ENCODE results near the gene C9orf153.

DNA sequence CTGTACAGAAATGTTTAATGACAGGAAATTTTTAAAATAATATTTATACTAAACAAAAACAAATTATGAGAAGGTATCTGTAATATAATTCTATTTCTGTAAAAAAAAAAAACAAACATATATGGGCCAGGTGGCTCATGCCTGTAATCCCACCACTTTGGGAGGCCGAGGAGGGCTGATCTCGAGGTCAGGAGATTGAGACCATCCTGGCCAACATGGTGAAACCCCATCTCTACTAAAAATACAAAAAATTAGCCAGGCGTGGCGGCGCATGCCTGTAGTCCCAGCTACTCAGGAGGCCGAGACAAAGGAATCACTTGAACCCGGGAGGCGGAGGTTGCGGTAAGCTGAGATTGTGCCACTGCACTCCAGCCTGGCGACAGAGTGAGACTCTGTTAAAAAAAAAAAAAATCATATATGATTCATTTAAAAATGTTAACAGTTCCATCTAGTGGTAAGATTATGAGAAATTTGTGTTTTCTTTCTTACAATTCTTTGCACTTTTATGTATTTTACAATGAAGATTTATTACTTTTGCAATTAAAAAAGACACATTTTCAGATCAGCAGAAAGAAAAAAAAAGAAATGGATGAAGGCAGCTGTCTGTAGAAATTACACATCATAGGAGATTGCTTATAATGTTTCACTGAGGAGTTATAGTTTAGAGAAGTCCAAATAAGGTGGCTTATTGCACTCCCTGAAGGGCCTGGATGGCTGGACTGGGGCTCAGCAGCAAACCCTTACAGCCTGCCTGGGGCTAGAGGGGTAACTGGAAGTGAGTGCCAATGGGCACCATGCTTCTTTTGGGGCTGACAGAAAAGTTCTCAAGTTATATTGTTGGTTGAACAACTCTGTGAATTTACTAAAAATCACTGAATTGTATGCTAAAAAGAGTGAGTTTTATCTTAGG, 20.3 kb downstream of the C9orf153 start:
- TF ChIP-seq, protein P1, sequence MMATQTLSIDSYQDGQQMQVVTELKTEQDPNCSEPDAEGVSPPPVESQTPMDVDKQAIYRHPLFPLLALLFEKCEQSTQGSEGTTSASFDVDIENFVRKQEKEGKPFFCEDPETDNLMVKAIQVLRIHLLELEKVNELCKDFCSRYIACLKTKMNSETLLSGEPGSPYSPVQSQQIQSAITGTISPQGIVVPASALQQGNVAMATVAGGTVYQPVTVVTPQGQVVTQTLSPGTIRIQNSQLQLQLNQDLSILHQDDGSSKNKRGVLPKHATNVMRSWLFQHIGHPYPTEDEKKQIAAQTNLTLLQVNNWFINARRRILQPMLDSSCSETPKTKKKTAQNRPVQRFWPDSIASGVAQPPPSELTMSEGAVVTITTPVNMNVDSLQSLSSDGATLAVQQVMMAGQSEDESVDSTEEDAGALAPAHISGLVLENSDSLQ (IDR thresholded peaks at IDR 0.05) = peak; percentile 22; the same call in 1 of the 2 replicates
- no peak for TF ChIP-seq SP1 (IDR thresholded peaks at IDR 0.05)
- TF ChIP-seq ARNT (IDR thresholded peaks at IDR 0.05) = no peak
- no peak for TF ChIP-seq FOXM1 (IDR thresholded peaks at IDR 0.05; ENCODE audit: borderline replicate concordance)
- TF ChIP-seq ELF4 (IDR thresholded peaks at IDR 0.05) = no peak
- TF ChIP-seq SUZ12 (IDR thresholded peaks at IDR 0.05) = no peak
- TF ChIP-seq NFRKB (IDR thresholded peaks at IDR 0.05) = no peak
- no peak for TF ChIP-seq TARDBP (IDR thresholded peaks at IDR 0.05)
- TF ChIP-seq FOXA1 (IDR thresholded peaks at IDR 0.05) = no peak
